ENCODE data around the gene GIGYF2.
"Not testable (repeated sequence)": the region's sequence is repeated elsewhere in the genome, so short reads cannot be mapped to it uniquely, and the experiment has no call there.

GIGYF2 gene

GRCh38 chr2:232897598-232898408, 200.7 kb downstream of the GIGYF2 start:
- no peak for DNase-seq

- DNase-seq: no peak
Measured at GRCh38 chr2:232898592-232899543, 201.7 kb downstream of the GIGYF2 start.

GRCh38 chr2:232900811-232901735, 203.9 kb downstream of the GIGYF2 start:
- no peak for DNase-seq

- DNase-seq: no peak
Measured at GRCh38 chr2:232901736-232902578, 204.8 kb downstream of the GIGYF2 start.

- no peak for DNase-seq
Measured at GRCh38 chr2:232903989-232904388, 206.9 kb downstream of the GIGYF2 start.

GRCh38 chr2:232906867-232907717, 210.0 kb downstream of the GIGYF2 start:
- DNase-seq: not testable (repeated sequence)

GRCh38 chr2:232907718-232908085, 210.6 kb downstream of the GIGYF2 start:
- not testable (repeated sequence) for DNase-seq

- DNase-seq: no peak
Measured at GRCh38 chr2:232908695-232909094, 211.6 kb downstream of the GIGYF2 start.
